K562 (cell line): ENCODE results near the gene APPL2. TPM values are rescaled to one million over a fixed set of nuclear protein-coding genes. Genes with fewer than 3 reads are reported as not detected.

ENCODE experiments used
- ASH1L ChIP-seq: fragments of 450-650 bp; IDR thresholded peaks from 2 replicates; pipeline ENCODE4 v1.6.1; 2018; ENCODE audit warnings: borderline replicate concordance, mild to moderate bottlenecking, low read depth; ENCODE audit not compliant: partially characterized antibody
- C11orf30 ChIP-seq: fragments of 450-650 bp; IDR thresholded peaks from 2 replicates; pipeline ENCODE4 v1.6.1; 2016; ENCODE audit warnings: low read depth, mild to moderate bottlenecking
- CBFA2T3 ChIP-seq: fragments of 450-650 bp; IDR thresholded peaks from 2 replicates; pipeline ENCODE4 v1.6.1; 2017
- DIDO1 ChIP-seq: fragments of 450-650 bp; IDR thresholded peaks from 2 replicates; pipeline ENCODE4 v1.6.1; 2016; ENCODE audit warnings: low read depth, missing biosample characterization, missing genetic modification characterization
- EGR1 ChIP-seq: fragments of 450-650 bp; conservative IDR thresholded peaks from 2 replicates; pipeline ENCODE4 v1.6.1; 2017; ENCODE audit warnings: mild to moderate bottlenecking
- ELF1 ChIP-seq: fragments of 200-800 bp; sonication (Bioruptor generic); IDR thresholded peaks from 2 replicates; pipeline ENCODE4 v1.6.1; 2016; ENCODE audit warnings: missing genetic modification characterization, missing compliant biosample characterization
- FOXJ2 ChIP-seq: fragments of 200-800 bp; sonication (Bioruptor generic); IDR thresholded peaks from 2 replicates; pipeline ENCODE4 v1.6.1; 2016; ENCODE audit warnings: missing genetic modification characterization, missing compliant biosample characterization
- HDAC1 ChIP-seq, 2 experiments: fragments of 450-650 bp; IDR thresholded peaks; 2 replicates each; pipeline ENCODE4 v1.6.1; 2016 to 2017; ENCODE audit warnings: inconsistent platforms in 1 of 2, mild to moderate bottlenecking in 1 of 2, moderate library complexity in 1 of 2
- RBM15 ChIP-seq: fragments of 200-400 bp; formaldehyde crosslinking; IDR thresholded peaks from 2 replicates; pipeline ENCODE4 v1.6.1; 2018; ENCODE audit warnings: mild to moderate bottlenecking, low read length, moderate library complexity; ENCODE audit not compliant: insufficient read depth
- SMARCC2 ChIP-seq: fragments of 450-650 bp; IDR thresholded peaks from 2 replicates; pipeline ENCODE4 v1.6.1; 2017; ENCODE audit warnings: antibody characterized with exemption, moderate library complexity, mild to moderate bottlenecking, low read depth
- SMARCE1 ChIP-seq: fragments of 450-650 bp; IDR thresholded peaks from 2 replicates; pipeline ENCODE4 v1.7.1; 2016; ENCODE audit warnings: mild to moderate bottlenecking
- SRSF7 ChIP-seq: fragments of 200-400 bp; formaldehyde crosslinking; optimal IDR thresholded peaks from 2 replicates; pipeline ENCODE3; 2017; ENCODE audit warnings: mild to moderate bottlenecking, low read depth, low read length
- ZNF174 ChIP-seq: fragments of 250-450 bp; sonication (Bioruptor Pico); IDR thresholded peaks from 2 replicates; pipeline ENCODE4 v1.4.0; 2020; ENCODE audit warnings: mild to moderate bottlenecking
- ZNF41 ChIP-seq: fragments of 250-450 bp; sonication (Bioruptor Pico); conservative IDR thresholded peaks from 2 replicates; pipeline ENCODE4 v1.4.0; 2020; ENCODE audit warnings: mild to moderate bottlenecking
- polyA plus RNA-seq, 8 experiments: library from polyadenylated mRNA; depleted of rRNA in 4 of 8; stranded (reverse) in 5 of 8; unstranded in 3 of 8; fragments of >200 nt; fragmentation: Nextera tagmentation in 2 of 8; fragmentation: Illumina TruSeq in 1 of 8; extraction: Ambion mirVana in 2 of 8; extraction: Trizol in 1 of 8; gene quantifications; 2 replicates each; pipeline versions ENCODE4 v1.2.1 to v1.2.3, GENCODE V29; 2011 to 2014; ENCODE audit warnings: inconsistent platforms in 1 of 8, missing spikeins in 1 of 8
- total RNA-seq, 7 experiments: library from RNA; depleted of rRNA in 6 of 7; stranded (reverse); fragments of >200 nt in 6 of 7; fragmentation: Illumina TruSeq in 2 of 7; extraction: Trizol in 2 of 7; gene quantifications; 2 replicates each; pipeline versions ENCODE4 v1.2.1 to v1.2.3, GENCODE V29; 2011 to 2021; ENCODE audit warnings: low replicate concordance in 1 of 7
- TF ChIP-seq, protein P1 (sequence below): fragments of 250-450 bp; sonication (Bioruptor Pico); IDR thresholded peaks from 2 replicates; pipeline ENCODE4 v1.4.0; 2020
- TF ChIP-seq, protein P2 (sequence below): sonication (generic); formaldehyde crosslinking; IDR thresholded peaks from 2 replicates; pipeline ENCODE4 v1.8.1; 2023; ENCODE audit warnings: missing genetic modification reagents, mild to moderate bottlenecking, borderline replicate concordance
- TF ChIP-seq, protein P3 (sequence below), 2 experiments: IDR thresholded peaks; 2 replicates each; pipeline ENCODE4 v1.6.1; 2011; ENCODE audit warnings: borderline replicate concordance in 1 of 2, control low read depth in 1 of 2, low read depth in 1 of 2, low read length in 1 of 2, mild to moderate bottlenecking in 1 of 2, mixed read lengths in 1 of 2, moderate library complexity in 1 of 2; ENCODE audit not compliant: insufficient read depth in 1 of 2, insufficient read length in 1 of 2, poor library complexity in 1 of 2, severe bottlenecking in 1 of 2; ENCODE audit errors: extremely low read depth in 1 of 2

Gene APPL2
- total and polyA plus RNA-seq, 9 of the 15 experiments (the other 6 are each of a cell fraction or from before 2014, with no cell fraction given), result 2.1 to 14.4 (median 8.2) TPM

DNA sequence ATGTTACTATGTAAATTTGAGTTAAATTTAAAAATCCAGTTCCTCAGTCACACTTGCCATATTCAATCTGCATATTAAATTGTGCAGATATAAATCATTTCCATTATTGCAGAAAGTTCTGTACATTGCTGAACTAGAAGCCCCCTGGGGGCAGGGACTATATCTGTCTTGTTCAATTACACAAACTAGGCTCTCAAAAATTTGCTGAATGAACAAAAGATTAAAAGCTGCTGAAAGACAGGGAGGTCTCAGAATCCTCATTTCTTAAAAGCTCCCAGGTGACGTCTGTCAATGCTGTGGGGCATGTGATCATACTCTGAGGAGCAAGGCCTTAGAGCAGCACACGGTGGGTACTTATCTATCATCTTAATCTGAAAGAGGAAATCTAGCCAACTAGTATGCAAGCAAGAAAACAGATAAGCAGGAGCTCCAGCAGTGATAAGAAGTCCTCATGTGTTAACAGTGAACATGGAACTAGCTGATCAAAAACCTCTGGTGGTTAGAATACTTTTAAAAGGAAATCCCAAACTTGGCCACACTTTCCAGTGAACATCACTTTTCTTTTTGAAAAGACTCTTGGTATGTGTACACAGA is 60.5 kb downstream of the APPL2 start (continued):
- TF ChIP-seq, protein P1, sequence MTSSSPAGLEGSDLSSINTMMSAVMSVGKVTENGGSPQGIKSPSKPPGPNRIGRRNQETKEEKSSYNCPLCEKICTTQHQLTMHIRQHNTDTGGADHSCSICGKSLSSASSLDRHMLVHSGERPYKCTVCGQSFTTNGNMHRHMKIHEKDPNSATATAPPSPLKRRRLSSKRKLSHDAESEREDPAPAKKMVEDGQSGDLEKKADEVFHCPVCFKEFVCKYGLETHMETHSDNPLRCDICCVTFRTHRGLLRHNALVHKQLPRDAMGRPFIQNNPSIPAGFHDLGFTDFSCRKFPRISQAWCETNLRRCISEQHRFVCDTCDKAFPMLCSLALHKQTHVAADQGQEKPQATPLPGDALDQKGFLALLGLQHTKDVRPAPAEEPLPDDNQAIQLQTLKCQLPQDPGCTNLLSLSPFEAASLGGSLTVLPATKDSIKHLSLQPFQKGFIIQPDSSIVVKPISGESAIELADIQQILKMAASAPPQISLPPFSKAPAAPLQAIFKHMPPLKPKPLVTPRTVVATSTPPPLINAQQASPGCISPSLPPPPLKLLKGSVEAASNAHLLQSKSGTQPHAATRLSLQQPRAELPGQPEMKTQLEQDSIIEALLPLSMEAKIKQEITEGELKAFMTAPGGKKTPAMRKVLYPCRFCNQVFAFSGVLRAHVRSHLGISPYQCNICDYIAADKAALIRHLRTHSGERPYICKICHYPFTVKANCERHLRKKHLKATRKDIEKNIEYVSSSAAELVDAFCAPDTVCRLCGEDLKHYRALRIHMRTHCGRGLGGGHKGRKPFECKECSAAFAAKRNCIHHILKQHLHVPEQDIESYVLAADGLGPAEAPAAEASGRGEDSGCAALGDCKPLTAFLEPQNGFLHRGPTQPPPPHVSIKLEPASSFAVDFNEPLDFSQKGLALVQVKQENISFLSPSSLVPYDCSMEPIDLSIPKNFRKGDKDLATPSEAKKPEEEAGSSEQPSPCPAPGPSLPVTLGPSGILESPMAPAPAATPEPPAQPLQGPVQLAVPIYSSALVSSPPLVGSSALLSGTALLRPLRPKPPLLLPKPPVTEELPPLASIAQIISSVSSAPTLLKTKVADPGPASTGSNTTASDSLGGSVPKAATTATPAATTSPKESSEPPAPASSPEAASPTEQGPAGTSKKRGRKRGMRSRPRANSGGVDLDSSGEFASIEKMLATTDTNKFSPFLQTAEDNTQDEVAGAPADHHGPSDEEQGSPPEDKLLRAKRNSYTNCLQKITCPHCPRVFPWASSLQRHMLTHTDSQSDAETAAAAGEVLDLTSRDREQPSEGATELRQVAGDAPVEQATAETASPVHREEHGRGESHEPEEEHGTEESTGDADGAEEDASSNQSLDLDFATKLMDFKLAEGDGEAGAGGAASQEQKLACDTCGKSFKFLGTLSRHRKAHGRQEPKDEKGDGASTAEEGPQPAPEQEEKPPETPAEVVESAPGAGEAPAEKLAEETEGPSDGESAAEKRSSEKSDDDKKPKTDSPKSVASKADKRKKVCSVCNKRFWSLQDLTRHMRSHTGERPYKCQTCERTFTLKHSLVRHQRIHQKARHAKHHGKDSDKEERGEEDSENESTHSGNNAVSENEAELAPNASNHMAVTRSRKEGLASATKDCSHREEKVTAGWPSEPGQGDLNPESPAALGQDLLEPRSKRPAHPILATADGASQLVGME (CRISPR knock-in tag), result no peak
- TF ChIP-seq, protein P2, sequence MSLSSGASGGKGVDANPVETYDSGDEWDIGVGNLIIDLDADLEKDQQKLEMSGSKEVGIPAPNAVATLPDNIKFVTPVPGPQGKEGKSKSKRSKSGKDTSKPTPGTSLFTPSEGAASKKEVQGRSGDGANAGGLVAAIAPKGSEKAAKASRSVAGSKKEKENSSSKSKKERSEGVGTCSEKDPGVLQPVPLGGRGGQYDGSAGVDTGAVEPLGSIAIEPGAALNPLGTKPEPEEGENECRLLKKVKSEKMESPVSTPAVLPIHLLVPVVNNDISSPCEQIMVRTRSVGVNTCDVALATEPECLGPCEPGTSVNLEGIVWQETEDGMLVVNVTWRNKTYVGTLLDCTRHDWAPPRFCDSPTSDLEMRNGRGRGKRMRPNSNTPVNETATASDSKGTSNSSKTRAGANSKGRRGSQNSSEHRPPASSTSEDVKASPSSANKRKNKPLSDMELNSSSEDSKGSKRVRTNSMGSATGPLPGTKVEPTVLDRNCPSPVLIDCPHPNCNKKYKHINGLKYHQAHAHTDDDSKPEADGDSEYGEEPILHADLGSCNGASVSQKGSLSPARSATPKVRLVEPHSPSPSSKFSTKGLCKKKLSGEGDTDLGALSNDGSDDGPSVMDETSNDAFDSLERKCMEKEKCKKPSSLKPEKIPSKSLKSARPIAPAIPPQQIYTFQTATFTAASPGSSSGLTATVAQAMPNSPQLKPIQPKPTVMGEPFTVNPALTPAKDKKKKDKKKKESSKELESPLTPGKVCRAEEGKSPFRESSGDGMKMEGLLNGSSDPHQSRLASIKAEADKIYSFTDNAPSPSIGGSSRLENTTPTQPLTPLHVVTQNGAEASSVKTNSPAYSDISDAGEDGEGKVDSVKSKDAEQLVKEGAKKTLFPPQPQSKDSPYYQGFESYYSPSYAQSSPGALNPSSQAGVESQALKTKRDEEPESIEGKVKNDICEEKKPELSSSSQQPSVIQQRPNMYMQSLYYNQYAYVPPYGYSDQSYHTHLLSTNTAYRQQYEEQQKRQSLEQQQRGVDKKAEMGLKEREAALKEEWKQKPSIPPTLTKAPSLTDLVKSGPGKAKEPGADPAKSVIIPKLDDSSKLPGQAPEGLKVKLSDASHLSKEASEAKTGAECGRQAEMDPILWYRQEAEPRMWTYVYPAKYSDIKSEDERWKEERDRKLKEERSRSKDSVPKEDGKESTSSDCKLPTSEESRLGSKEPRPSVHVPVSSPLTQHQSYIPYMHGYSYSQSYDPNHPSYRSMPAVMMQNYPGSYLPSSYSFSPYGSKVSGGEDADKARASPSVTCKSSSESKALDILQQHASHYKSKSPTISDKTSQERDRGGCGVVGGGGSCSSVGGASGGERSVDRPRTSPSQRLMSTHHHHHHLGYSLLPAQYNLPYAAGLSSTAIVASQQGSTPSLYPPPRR (CRISPR knock-in tag), result no peak
- 0 out of 2 replicates have a peak, but pooled peaks have one; percentile 32 for TF ChIP-seq SMARCE1
- TF ChIP-seq ZNF174 (CRISPR knock-in tag), result no peak
- no peak for TF ChIP-seq SRSF7
- no peak for TF ChIP-seq ELF1 (tag)
- no peak for TF ChIP-seq SMARCC2
- TF ChIP-seq EGR1, result no peak
- TF ChIP-seq FOXJ2 (tag), result no peak
- TF ChIP-seq HDAC1 (IDR thresholded peaks at IDR 0.05), result no peak
- peak; percentile 49; the same call in 1 of the 2 replicates for TF ChIP-seq CBFA2T3
- TF ChIP-seq ZNF41 (CRISPR knock-in tag), result no peak
- TF ChIP-seq, protein P3, sequence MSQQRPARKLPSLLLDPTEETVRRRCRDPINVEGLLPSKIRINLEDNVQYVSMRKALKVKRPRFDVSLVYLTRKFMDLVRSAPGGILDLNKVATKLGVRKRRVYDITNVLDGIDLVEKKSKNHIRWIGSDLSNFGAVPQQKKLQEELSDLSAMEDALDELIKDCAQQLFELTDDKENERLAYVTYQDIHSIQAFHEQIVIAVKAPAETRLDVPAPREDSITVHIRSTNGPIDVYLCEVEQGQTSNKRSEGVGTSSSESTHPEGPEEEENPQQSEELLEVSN (IDR thresholded peaks at IDR 0.05; ENCODE audit: borderline replicate concordance in 1 of 2, extremely low read depth in 1 of 2, insufficient read depth in 1 of 2, insufficient read length in 1 of 2, low read depth in 1 of 2, low read length in 1 of 2, poor library complexity in 1 of 2, severe bottlenecking in 1 of 2), result no peak
- TF ChIP-seq ASH1L, result no peak
- no peak for TF ChIP-seq RBM15
- TF ChIP-seq DIDO1 (tag), result no peak
- TF ChIP-seq C11orf30, result peak; percentile 50
